OCI-LY7 (cell line): ENCODE measurements around the gene RINT1.

Experiments
- CTCF ChIP-seq: fragments of 200-600 bp; sonication (generic); conservative IDR thresholded peaks from 2 replicates; pipeline ENCODE4 v1.5.1; 2014; ENCODE audit warnings: mild to moderate bottlenecking, antibody characterized with exemption, low read length, moderate library complexity, mixed read lengths
- EZH2phosphoT487 ChIP-seq: fragments of 200-600 bp; sonication (generic); IDR thresholded peaks from 2 replicates; pipeline ENCODE4 v1.6.1; 2018; ENCODE audit warnings: low read depth, borderline replicate concordance, mild to moderate bottlenecking, mixed run types, antibody characterized with exemption, low read length, moderate library complexity, mixed read lengths

GRCh38 chr7:105512415-105512814 lies 19.6 kb upstream of the RINT1 start:
- TF ChIP-seq CTCF (no peak), EZH2phosphoT487 (no peak)
